Liver (tissue), 3 donors: ENCODE measurements around the gene TNNT3.

ENCODE experiments used
- ATF3 ChIP-seq: IDR thresholded peaks from 2 replicates; pipeline ENCODE4 v1.6.1; 2016; ENCODE audit warnings: antibody characterized with exemption
- CTCF ChIP-seq: fragments of 150-350 bp; IDR thresholded peaks from 2 replicates; pipeline ENCODE4 v1.5.1; 2017; ENCODE audit warnings: improper control_type of control experiment, low read depth, low read length; ENCODE audit not compliant: missing input control
- EGR1 ChIP-seq, 2 donors: IDR thresholded peaks; 2 replicates each; pipeline ENCODE4 v1.6.1; 2016 to 2018; ENCODE audit warnings: antibody characterized with exemption in 2 of 2, low read depth in 2 of 2
- FOXA1 ChIP-seq: IDR thresholded peaks from 2 replicates; pipeline ENCODE4 v1.6.1; 2016; ENCODE audit warnings: antibody characterized with exemption
- GABPA ChIP-seq, 2 donors: IDR thresholded peaks in 1 of 2; conservative IDR thresholded peaks in 1 of 2; 2 replicates each; pipeline ENCODE4 v1.6.1; 2016; ENCODE audit warnings: antibody characterized with exemption in 2 of 2, mild to moderate bottlenecking in 1 of 2, moderate library complexity in 1 of 2
- JUND ChIP-seq, 2 donors: IDR thresholded peaks; 2 replicates each; pipeline ENCODE4 v1.6.1; 2016; ENCODE audit warnings: antibody characterized with exemption in 2 of 2
- MAX ChIP-seq: IDR thresholded peaks from 2 replicates; pipeline ENCODE4 v1.6.1; 2016; ENCODE audit warnings: antibody characterized with exemption
- RAD21 ChIP-seq, 2 donors: IDR thresholded peaks; 2 replicates each; pipeline ENCODE4 v1.6.1; 2016; ENCODE audit warnings: antibody characterized with exemption in 2 of 2, mild to moderate bottlenecking in 2 of 2
- REST ChIP-seq: IDR thresholded peaks from 2 replicates; pipeline ENCODE4 v1.6.1; 2016; ENCODE audit warnings: antibody characterized with exemption, mild to moderate bottlenecking
- SP1 ChIP-seq: IDR thresholded peaks from 2 replicates; pipeline ENCODE4 v1.6.1; 2018; ENCODE audit warnings: antibody characterized with exemption, mild to moderate bottlenecking
- TAF1 ChIP-seq: conservative IDR thresholded peaks from 2 replicates; pipeline ENCODE4 v1.6.1; 2016; ENCODE audit warnings: antibody characterized with exemption, mild to moderate bottlenecking
- YY1 ChIP-seq: IDR thresholded peaks from 2 replicates; pipeline ENCODE4 v1.6.1; 2016; ENCODE audit warnings: antibody characterized with exemption, mild to moderate bottlenecking
- donor health status: healthy.
- donor health status: healthy.

- TF ChIP-seq TAF1 (no peak), CTCF (no peak), SP1 (no peak), JUND (IDR thresholded peaks at IDR 0.05) (no peak), MAX (no peak), REST (no peak), ATF3 (no peak), YY1 (no peak), GABPA (IDR thresholded peaks at IDR 0.05 in 1 of 2, conservative IDR thresholded peaks at IDR 0.05 in 1 of 2) (no peak), EGR1 (IDR thresholded peaks at IDR 0.05; ENCODE audit: low read depth in 2 of 2) (no peak), FOXA1 (no peak), RAD21 (IDR thresholded peaks at IDR 0.05) (no peak)
Observed at GRCh38 chr11:1949302-1949701, 29.8 kb downstream of the TNNT3 start.
